ENCODE data around the gene ITGA2B. TPM values are rescaled to one million over a fixed set of nuclear protein-coding genes. Genes with fewer than 3 reads are reported as not detected.

Gene ITGA2B
- total and polyA plus RNA-seq, 2 of the 13 experiments (the other 11 are each of a cell fraction or from before 2014, with no cell fraction given), result 0.38 to 1.1 TPM

GRCh38 chr17:44398692-44399691 is 9.5 kb upstream of the ITGA2B start:
- FAIRE-seq, result no peak
- H3K36me3 ChIP-seq (replicated peaks in 1 of 2; ENCODE audit: control insufficient read depth in 1 of 2, insufficient read depth in 2 of 2, low read length in 2 of 2), result peaks cover 20 to 65% of the 10 kb centered on the region in 2 experiments
- no peak overlapping the region for H3K27ac ChIP-seq (ENCODE audit: extremely low read length, insufficient read depth, low read length)
- ChIA-PET POLR2A (interaction anchor here (0.9 kb wide), 1 partner anchor 124 kb away, joined by 3 read pairs; no protein-coding TSS in a partner anchor), CTCF (ENCODE audit: low intra/inter-chr PET ratio, low total read pairs) (interaction anchor here (1.9 kb wide), 1 partner anchor 124 kb away, joined by 34 read pairs; no protein-coding TSS in a partner anchor)
- no peak for DNase-seq (ENCODE audit: low spot score)
- no peaks in the 10 kb centered on the region for H3K27me3 ChIP-seq (ENCODE audit: control insufficient read depth in 1 of 2, insufficient read depth in 2 of 2, low read length in 2 of 2)
- H3K9me3 ChIP-seq (ENCODE audit: low read length), result no peaks in the 10 kb centered on the region
- no peak overlapping the region for H2AFZ ChIP-seq (ENCODE audit: low read length)
- in situ Hi-C loops (cut with HindIII; ENCODE audit: extremely low pct_ligation_motif_present, low pct_unique_long_range_greater_than_20kb) (loop anchor here (5.0 kb wide), 1 partner anchor 123 kb away; no protein-coding TSS in a partner anchor), intact Hi-C loops (cut with micrococcal nuclease; ENCODE audit: unreplicated experiment) (no loop called here)
- no peak for TF ChIP-seq ZFY (CRISPR knock-in tag; IDR thresholded peaks at IDR 0.05)
- TF ChIP-seq AGO2 (optimal IDR thresholded peaks at IDR 0.05; ENCODE audit: low read depth, low read length), result peak; percentile 57
- H3K4me3 ChIP-seq (replicated peaks in 1 of 3; ENCODE audit: insufficient read depth in 1 of 3, low read depth in 2 of 3, low read length in 3 of 3), result no peak overlapping the region
- H3K9ac ChIP-seq (ENCODE audit: insufficient read depth, low read depth, low read length), result no peak overlapping the region
- no peaks in the 10 kb centered on the region for H3K79me2 ChIP-seq (ENCODE audit: insufficient read depth, low read length)
- no peak overlapping the region for H3K4me2 ChIP-seq (ENCODE audit: low read depth, low read length)
- 95% methylated on average over 41 of the region's 41 CpGs for WGBS (ENCODE audit: low lambda C conversion rate)
- H4K20me1 ChIP-seq (ENCODE audit: insufficient read depth, low read length), result no peaks in the 10 kb centered on the region
- no peak for ATAC-seq
- H3K4me1 ChIP-seq (ENCODE audit: insufficient read depth, low read length), result no peaks in the 10 kb centered on the region
- BruUV-seq (replicated peaks), result no TSS peak

GRCh38 chr17:44397479-44398440 is 8.3 kb upstream of the ITGA2B start:
- in situ Hi-C loops (cut with HindIII; ENCODE audit: extremely low pct_ligation_motif_present, low pct_unique_long_range_greater_than_20kb), result loop anchor here (5.0 kb wide), 1 partner anchor 125 kb away; no protein-coding TSS in a partner anchor
- 96% methylated on average over 7 of the region's 8 CpGs for WGBS (ENCODE audit: low lambda C conversion rate)
- no TSS peak for BruUV-seq (replicated peaks)
- no peak for TF ChIP-seq MIXL1 (CRISPR knock-in tag; IDR thresholded peaks at IDR 0.05)
- no peak for TF ChIP-seq TAF15 (IDR thresholded peaks at IDR 0.05; ENCODE audit: low read depth, low read length, poor library complexity, severe bottlenecking)
- TF ChIP-seq ZSCAN5A (CRISPR knock-in tag; IDR thresholded peaks at IDR 0.05; ENCODE audit: borderline replicate concordance), result no peak
- TF ChIP-seq ZNF580 (CRISPR knock-in tag; IDR thresholded peaks at IDR 0.05; ENCODE audit: borderline replicate concordance, low read depth), result no peak
- no peak for TF ChIP-seq EHMT2 (IDR thresholded peaks at IDR 0.05; ENCODE audit: borderline replicate concordance, low read depth, low read length)
- no peak for TF ChIP-seq GMEB2 (CRISPR knock-in tag; IDR thresholded peaks at IDR 0.05; ENCODE audit: low read depth)
- peak; percentile 58 for TF ChIP-seq AGO2 (optimal IDR thresholded peaks at IDR 0.05; ENCODE audit: low read depth, low read length)
- no peak for TF ChIP-seq PAX8 (CRISPR knock-in tag; IDR thresholded peaks at IDR 0.05; ENCODE audit: borderline replicate concordance)
- peak; percentile 18 for TF ChIP-seq POLR2AphosphoS5 (IDR thresholded peaks at IDR 0.05; ENCODE audit: low read depth, low read length)

More at GRCh38 chr17:44397479-44398440, 8.3 kb upstream of the ITGA2B start:
- Histone ChIP-seq H3K4me2 (ENCODE audit: low read depth, low read length) (no peak overlapping the region), H4K20me1 (ENCODE audit: insufficient read depth, low read length) (no peaks in the 10 kb centered on the region), H3K4me1 (ENCODE audit: insufficient read depth, low read length) (no peaks in the 10 kb centered on the region), H3K36me3 (replicated peaks in 1 of 2; ENCODE audit: control insufficient read depth in 1 of 2, insufficient read depth in 2 of 2, low read length in 2 of 2) (peaks cover 18 to 55% of the 10 kb centered on the region in 2 experiments), H2AFZ (ENCODE audit: low read length) (no peak overlapping the region), H3K4me3 (replicated peaks in 1 of 3; ENCODE audit: insufficient read depth in 1 of 3, low read depth in 2 of 3, low read length in 3 of 3) (no peak overlapping the region), H3K27me3 (ENCODE audit: control insufficient read depth in 1 of 2, insufficient read depth in 2 of 2, low read length in 2 of 2) (no peaks in the 10 kb centered on the region), H3K9me3 (ENCODE audit: low read length) (no peaks in the 10 kb centered on the region), H3K9ac (ENCODE audit: insufficient read depth, low read depth, low read length) (no peak overlapping the region), H3K79me2 (ENCODE audit: insufficient read depth, low read length) (no peaks in the 10 kb centered on the region), H3K27ac (ENCODE audit: extremely low read length, insufficient read depth, low read length) (no peak overlapping the region)
- DNase-seq (ENCODE audit: low spot score) (no peak), FAIRE-seq (no peak), ATAC-seq (no peak; the same call in 2 of the 3 replicates)
- ChIA-PET POLR2A (no interaction called here), CTCF (ENCODE audit: low intra/inter-chr PET ratio, low total read pairs) (interaction anchor here (0.6 kb wide), 1 partner anchor 9 kb away, joined by 3 read pairs; no protein-coding TSS in a partner anchor)
- intact Hi-C loops (cut with micrococcal nuclease; ENCODE audit: unreplicated experiment), result no loop called here
